GM10248 (cell line): ENCODE data around the gene TRAF3.
"Not testable (repeated sequence)": the region's sequence is repeated elsewhere in the genome, so short reads cannot be mapped to it uniquely, and the experiment has no call there.

ENCODE experiments used
- CTCF ChIA-PET: fragments of 300-600 bp; sonication (Branson Sonifier 250); formaldehyde crosslinking; extraction: SDS; loops from one replicate; lab custom pipeline; 2021; ENCODE audit warnings: antibody characterized with exemption; lab: Yijun Ruan, JAX
- POLR2A ChIA-PET: fragments of 350-650 bp; sonication (Branson Sonifier 250); formaldehyde crosslinking; extraction: SDS; loops from one replicate; lab custom pipeline; 2020; ENCODE audit warnings: antibody characterized with exemption; lab: Yijun Ruan, JAX
- DNase-seq: peaks from one replicate; pipeline ENCODE4 v3.0.0; 2012; ENCODE audit errors: extremely low spot score
- TF ChIP-seq, protein P1 (sequence below): IDR thresholded peaks from 2 replicates; pipeline ENCODE4 v1.5.1; 2012; ENCODE audit warnings: mild to moderate bottlenecking, low read depth; ENCODE audit errors: extremely low read depth, missing control alignments, control extremely low read depth

The TRAF3 gene

GRCh38 chr14:102822311-102822863 is 45.1 kb downstream of the TRAF3 start:
- POLR2A ChIA-PET, result interaction anchor here (0.7 kb wide), 1 partner anchor 13 kb away, joined by 3 read pairs; no protein-coding TSS in a partner anchor
- CTCF ChIA-PET, result interaction anchor here (0.9 to 1.7 kb wide), 3 partner anchors 11 to 49 kb away, joined by 3 to 8 read pairs (median 6); no protein-coding TSS in a partner anchor
- TF ChIP-seq, protein P1, sequence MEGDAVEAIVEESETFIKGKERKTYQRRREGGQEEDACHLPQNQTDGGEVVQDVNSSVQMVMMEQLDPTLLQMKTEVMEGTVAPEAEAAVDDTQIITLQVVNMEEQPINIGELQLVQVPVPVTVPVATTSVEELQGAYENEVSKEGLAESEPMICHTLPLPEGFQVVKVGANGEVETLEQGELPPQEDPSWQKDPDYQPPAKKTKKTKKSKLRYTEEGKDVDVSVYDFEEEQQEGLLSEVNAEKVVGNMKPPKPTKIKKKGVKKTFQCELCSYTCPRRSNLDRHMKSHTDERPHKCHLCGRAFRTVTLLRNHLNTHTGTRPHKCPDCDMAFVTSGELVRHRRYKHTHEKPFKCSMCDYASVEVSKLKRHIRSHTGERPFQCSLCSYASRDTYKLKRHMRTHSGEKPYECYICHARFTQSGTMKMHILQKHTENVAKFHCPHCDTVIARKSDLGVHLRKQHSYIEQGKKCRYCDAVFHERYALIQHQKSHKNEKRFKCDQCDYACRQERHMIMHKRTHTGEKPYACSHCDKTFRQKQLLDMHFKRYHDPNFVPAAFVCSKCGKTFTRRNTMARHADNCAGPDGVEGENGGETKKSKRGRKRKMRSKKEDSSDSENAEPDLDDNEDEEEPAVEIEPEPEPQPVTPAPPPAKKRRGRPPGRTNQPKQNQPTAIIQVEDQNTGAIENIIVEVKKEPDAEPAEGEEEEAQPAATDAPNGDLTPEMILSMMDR, result no peak
- no peak for DNase-seq

DNA sequence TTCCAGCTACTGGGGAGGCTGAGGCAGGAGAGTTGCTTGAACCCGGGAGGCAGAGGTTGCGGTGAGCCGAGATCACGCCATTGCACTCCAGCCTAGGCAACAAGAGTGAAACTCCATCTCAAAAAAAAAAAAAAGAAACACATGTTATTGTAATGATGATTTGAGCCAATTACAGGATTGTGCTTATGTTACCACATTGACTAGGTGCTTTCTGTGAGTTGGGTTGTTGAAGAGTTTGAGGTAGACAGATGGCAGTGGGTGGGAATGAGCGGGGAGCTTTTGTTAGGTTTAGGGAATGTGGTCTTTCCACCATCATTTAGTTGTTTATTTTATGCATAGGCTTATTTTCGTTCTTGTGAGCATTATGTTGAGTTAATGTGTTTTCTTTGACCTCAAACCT is 45.6 kb downstream of the TRAF3 start:
- POLR2A ChIA-PET, DNase-seq: not testable (repeated sequence)
- CTCF ChIA-PET, result interaction anchor here (0.9 to 1.7 kb wide), 3 partner anchors 12 to 49 kb away, joined by 3 to 8 read pairs (median 6); no protein-coding TSS in a partner anchor

- POLR2A ChIA-PET, result no interaction called here
- no peak for DNase-seq
- TF ChIP-seq, protein P1, result no peak
- CTCF ChIA-PET, result interaction anchor here (0.9 to 1.7 kb wide), 2 partner anchors 16 to 48 kb away, joined by 3 to 8 read pairs; no protein-coding TSS in a partner anchor
These were observed 46.3 kb downstream of the TRAF3 start for GRCh38 chr14:102823546-102823945.

DNA sequence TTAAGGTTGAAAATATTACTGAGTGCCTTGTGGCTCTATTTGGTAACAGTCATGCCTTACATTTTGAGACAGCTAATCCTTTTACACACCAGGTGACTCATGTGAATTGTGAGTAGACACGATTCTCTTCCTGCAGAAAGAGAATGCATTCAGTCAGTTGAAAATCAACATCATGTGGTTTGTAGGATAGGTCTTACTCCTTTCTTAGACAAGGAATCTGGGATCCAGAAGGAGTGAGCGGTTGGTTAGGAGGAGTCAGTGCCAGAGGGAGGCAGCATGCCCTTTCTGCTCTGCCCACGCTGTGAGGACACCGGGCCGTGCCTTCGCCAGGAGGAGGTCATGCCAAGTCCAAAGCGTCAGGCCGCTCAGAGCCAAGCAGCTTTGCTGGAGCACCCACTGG is 47.6 kb downstream of the TRAF3 start:
- DNase-seq, result no peak
- TF ChIP-seq, protein P1, result no peak
- CTCF ChIA-PET, result no interaction called here
- POLR2A ChIA-PET, result no interaction called here

DNA sequence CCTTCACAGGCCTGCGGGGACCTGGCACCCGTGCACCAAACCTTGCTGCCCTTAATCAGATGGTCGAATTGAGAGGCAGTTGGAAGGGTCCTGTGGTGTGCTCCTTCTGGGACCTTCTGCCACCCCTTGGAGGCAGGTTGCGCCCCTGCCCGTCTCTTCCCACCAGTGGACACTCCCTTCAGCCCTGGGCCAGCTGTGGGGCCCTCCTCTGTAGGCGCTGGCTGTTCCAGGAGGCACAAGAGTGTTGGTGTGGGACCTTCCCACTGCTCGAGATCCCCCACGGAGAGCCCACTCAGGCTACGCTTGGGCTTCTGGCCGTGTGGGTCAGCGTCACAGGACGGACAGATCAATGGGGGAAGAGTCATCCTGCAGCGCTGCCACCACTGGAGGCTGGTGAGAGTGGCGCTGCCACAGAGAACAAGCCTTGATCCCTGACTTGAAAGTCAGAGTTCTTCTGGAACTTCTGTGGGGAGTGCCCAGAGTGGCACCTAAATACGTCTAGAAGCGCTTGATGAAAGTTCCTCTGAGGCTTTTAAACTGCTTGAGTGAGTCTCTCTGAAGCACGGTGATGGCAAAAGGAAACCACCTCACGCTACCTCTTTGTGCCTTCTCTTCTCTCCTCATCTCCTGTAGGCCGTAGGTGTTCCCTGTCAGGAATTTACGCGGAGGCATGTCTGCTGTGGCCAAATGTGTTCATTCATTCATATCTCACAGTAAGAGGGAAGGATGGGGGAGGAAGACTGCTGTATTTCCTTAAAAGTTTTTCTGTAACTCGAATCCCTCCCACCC is 48.3 kb downstream of the TRAF3 start:
- DNase-seq, result no peak
- TF ChIP-seq, protein P1, result no peak
- POLR2A ChIA-PET, result no interaction called here
- CTCF ChIA-PET, result no interaction called here

GRCh38 chr14:102826161-102826560 is 48.9 kb downstream of the TRAF3 start:
- TF ChIP-seq, protein P1, result no peak
- CTCF ChIA-PET, result no interaction called here
- POLR2A ChIA-PET, result no interaction called here
- DNase-seq, result no peak
